Right forelimb (tissue), 1 donor: ENCODE results near the gene WDR5B.
"Not testable (repeated sequence)": the region's sequence is repeated elsewhere in the genome, so short reads cannot be mapped to it uniquely, and the experiment has no call there.

ENCODE experiments used
- DNase-seq: peaks from one replicate; pipeline ENCODE4 v3.0.0-alpha.2; 2018

The WDR5B gene

GRCh38 chr3:122407946-122408345, 7.9 kb downstream of the WDR5B start:
- DNase-seq = no peak

- no peak for DNase-seq
Measured at GRCh38 chr3:122406198-122406597, 9.7 kb downstream of the WDR5B start.

- DNase-seq = no peak
Measured at GRCh38 chr3:122405015-122405414, 10.8 kb downstream of the WDR5B start.

DNA sequence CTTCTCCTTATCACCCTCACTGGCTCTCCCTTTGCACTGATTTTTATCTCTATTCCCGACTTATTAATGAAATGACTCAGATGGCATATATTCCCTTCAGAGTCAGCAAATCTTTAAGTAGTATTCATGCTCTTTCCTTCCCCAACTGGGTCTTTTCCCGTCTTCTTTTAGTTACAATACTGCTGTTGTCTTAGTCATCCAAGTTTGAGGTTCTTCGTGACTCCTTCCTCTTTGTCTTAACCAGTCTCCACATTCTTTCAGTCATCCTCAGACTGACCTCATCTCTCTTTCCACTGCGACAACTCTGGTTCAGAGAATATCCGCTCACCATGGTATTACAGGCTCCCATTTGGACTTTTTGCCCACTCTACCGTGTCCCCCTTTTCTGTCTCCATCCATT, 12.4 kb downstream of the WDR5B start:
- no peak for DNase-seq

GRCh38 chr3:122398920-122399319, 16.9 kb downstream of the WDR5B start:
- DNase-seq = no peak

- no peak for DNase-seq
Measured at GRCh38 chr3:122397201-122397600, 18.7 kb downstream of the WDR5B start.

DNA sequence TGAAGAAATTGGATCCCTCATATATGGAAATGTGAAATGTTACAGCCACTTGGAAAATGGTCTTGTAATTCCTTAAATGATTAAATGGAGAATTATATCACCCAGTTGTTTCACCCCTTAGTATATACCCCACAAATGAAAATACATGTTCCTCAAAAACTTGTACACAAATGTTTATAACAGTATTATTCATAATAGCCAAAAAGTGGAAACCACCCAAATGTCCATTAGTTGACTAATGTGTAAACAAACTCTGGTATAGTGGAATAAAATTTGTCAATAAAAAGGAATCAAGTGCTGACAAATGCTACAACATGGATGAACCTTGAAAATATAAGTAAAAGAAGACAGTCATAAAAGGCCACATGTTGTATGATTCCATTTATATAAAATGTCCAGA, 19.4 kb downstream of the WDR5B start:
- no peak for DNase-seq

GRCh38 chr3:122395582-122395981, 20.3 kb downstream of the WDR5B start:
- DNase-seq = no peak

DNA sequence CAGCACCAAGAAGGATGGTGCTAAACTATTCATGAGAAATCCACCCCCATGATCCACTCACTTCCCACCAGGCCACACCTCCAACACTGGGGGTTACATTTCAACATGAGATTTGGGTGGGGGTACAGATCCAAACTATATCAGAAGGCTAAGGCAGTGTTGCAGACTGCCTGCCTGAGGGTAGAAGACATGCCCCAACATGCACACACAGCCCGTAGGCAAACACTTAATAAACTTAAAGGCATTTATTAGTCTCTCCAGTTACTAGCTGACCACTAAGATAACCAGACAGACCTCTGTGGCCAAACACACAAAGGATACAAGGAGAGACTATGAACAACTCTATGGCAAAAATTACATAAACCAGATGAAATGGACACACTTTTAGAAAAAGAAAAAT, 21.7 kb downstream of the WDR5B start:
- DNase-seq = no peak

- no peak for DNase-seq
Measured at GRCh38 chr3:122392868-122393844, 22.7 kb downstream of the WDR5B start.

- no peak for DNase-seq
Measured at GRCh38 chr3:122391681-122392446, 24.0 kb downstream of the WDR5B start.

- DNase-seq = no peak
Measured at GRCh38 chr3:122390665-122391064, 25.2 kb downstream of the WDR5B start.

- no peak for DNase-seq
Measured at GRCh38 chr3:122389892-122390291, 26.0 kb downstream of the WDR5B start.

- no peak for DNase-seq
Measured at GRCh38 chr3:122389197-122389596, 26.7 kb downstream of the WDR5B start.

DNA sequence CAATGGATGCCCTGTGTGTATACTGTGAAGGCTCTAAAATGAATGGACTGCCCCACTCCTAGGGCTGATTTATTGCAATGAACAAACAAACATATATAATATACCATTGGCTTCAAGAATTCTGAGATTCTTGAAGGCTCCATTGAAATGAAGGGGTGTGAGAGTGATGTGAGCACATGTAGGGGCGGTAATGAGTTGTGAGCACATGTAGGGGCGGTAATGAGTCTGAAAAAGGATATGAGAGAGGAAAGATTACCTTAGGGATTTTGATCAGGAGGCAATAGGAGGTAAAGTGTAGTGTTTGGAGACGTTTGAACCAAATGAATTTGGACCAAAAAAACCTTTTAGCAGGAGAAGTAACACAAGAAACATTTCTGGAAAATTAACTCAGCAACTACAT, 28.2 kb downstream of the WDR5B start:
- no peak for DNase-seq

DNA sequence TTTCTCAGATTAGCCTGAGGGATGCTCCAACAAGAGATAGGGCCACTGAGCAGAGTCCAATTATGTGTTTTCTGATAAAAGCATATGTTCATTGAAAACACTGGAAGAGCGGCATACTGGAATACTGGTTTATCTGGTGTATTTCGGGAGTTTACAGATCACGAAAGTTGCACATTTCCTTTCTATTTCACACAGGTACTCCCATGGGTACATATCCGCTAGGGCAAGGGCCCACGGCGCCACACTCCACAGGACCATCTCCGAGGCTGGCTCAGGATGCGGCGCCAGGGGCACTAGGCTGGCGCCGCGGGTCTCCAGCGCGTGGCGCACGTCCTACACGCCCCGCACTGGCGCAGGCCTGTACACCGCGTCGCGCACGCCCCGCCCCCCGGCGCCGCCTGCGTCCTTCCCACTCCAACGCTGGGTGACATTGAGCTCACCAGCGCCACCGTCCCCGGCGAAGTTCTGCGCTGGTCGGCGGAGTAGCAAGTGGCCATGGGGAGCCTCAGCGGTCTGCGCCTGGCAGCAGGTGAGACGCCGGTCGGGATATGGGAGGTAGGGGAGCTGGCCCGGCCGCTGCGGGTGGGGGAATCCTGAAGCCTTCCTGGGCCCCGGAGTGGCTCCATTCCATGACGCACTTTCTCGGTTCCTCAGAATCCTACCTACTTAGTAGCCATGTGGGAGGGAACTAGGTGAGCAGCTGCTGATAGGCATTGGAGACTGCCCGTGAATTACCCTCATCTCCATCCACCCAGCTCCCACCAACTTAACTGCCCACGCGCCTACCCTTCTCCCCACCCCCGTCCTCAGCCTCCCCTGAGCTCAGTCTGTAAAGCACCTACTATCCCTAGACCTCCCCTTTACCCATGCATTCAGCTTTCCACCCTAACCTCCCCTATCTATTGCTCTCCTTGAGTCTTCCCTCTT, 31.8 kb downstream of the WDR5B start, which contains the start of gene FAM162A:
FAM162A (plus strand) TSS at position 412 of the 927 bp plus-strand sequence; CDS start at position 496, 84 bp downstream.
- DNase-seq = peak; percentile 95

DNA sequence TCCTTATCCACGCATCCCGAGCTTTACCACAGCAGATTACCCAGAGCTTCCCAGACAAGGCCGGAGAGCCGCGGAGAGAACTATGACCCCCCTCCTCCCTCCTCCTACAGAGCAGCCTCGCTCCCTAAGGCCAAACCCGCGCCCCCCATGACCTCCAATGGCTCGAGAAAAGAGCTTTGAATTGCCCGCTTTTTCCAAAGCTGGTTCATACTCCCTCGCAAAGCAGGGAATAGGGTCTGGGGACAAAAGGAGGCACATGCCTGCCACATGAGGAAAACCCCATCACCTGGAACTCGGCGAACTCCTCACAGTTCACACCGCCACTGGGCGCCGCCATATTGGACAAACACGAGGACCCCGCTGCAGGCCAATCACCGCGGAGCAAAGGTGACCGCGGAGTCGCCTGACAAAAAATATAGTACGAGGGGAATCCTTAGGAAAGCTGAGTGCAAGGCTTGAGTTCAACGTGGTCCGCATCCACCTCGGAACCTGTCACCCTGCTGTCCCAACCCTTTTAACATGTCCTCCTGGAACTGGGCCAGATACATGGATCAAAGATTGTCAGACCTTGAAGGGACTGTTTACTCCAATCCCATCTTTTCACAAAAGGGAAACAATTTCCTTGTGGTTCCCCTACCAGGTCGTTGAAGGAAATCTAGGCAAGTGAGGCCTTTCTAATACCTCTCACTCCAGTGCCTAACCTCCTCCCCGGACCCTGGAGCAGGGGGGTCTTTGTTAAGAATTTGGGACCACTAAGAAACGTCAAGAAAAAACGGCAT, 32.8 kb downstream of the WDR5B start, which contains the start of gene MIX23:
MIX23 (minus strand) TSS at position 344 of the 779 bp plus-strand sequence; CDS start at position 337, 7 bp downstream.
- DNase-seq = peak; percentile 92

DNA sequence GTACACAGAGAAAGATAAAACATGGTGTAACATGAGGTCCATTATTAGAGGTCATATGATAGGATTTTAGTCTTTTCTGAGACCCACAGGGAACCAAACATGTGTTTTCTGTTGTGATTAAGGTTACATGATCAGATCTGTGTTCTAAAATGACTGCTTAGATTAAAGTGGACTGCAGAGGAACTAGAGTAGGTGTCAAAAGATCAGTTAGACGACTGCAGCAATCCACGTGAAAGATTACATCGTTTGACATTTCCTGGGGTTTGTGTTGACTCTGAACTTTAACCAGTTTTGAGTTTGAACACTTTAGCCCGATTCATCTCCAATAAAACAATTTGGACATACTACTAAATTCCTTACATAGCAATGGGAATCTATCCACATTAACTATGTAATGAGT, 37.9 kb downstream of the WDR5B start:
- no peak for DNase-seq

DNA sequence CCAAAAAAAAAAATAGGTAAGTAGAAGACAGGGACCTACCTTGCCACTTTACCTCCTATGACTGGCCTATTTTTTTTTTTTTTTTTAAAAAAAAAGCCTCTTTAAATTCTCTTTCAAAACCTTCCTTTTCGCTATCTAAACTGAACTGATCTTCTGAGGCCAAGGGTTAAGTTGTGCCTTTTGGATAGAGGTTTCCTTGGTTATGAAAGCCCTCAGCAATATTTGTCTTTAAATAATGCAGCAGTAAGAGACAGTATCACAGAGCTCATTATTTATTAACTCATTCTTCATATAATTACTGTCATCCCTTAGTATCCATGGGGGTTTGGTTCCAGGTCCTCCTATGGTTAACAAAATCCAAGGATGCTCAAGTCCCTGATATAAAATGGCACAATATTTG, 41.8 kb downstream of the WDR5B start:
- no peak for DNase-seq

DNA sequence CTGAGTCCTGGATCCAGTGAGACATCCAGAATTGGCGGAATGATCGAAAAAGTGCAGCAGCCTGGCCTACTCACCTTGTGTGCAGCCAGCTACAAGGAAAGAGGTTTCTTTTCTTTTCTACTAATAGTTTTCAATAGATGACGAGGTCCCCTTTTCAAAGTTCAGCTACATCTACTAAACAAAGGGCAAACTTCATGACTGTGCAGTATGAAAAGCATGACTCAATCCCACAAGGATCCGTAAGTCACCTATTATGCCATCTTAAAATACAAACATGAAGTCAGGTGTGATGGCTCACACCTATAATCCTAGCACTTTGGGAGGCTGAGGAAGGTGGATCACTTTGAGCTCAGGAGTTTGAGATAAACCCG, 49.5 kb downstream of the WDR5B start:
- DNase-seq = no peak

- DNase-seq = not testable (repeated sequence)
Measured at GRCh38 chr3:122365582-122366378, 50.1 kb downstream of the WDR5B start.
